HL-60 (cell line): Measurements from ENCODE around the gene HMOX1.

Source experiments
- DNase-seq, 2 experiments: peaks; one replicate each; pipeline ENCODE4 v3.0.0-alpha.2; 2010 to 2020; ENCODE audit warnings: low read depth in 1 of 2, low spot score in 1 of 2
- H3K27ac ChIP-seq: fragments of 250-450 bp; sonication (Bioruptor Pico); replicated peaks from 2 replicates; pipeline ENCODE4 v1.5.1; 2020; ENCODE audit warnings: mild to moderate bottlenecking, moderate library complexity
- H3K27me3 ChIP-seq: fragments of 250-450 bp; sonication (Bioruptor Pico); 2 replicates; pipeline ENCODE4 v1.5.1; 2021; ENCODE audit warnings: mild to moderate bottlenecking, moderate library complexity; ENCODE audit not compliant: insufficient read depth, poor library complexity, severe bottlenecking
- H3K4me3 ChIP-seq: replicated peaks from 2 replicates; pipeline ENCODE4 v1.5.1; 2011; ENCODE audit warnings: mild to moderate bottlenecking, control low read depth, low read length; ENCODE audit not compliant: insufficient read depth
- CTCF ChIP-seq: IDR thresholded peaks from one replicate; pipeline ENCODE4 v1.5.1; 2011; ENCODE audit warnings: low read length, control low read depth, inconsistent platforms; ENCODE audit not compliant: insufficient read depth
- GABPA ChIP-seq: IDR thresholded peaks from 2 replicates; pipeline ENCODE4 v1.6.1; 2012; ENCODE audit warnings: low read depth
- POLR2AphosphoS5 ChIP-seq: IDR thresholded peaks from 2 replicates; pipeline ENCODE4 v1.6.1; 2012; ENCODE audit warnings: low read depth
- REST ChIP-seq: IDR thresholded peaks from 2 replicates; pipeline ENCODE4 v1.6.1; 2012; ENCODE audit warnings: low read depth; ENCODE audit not compliant: insufficient replicate concordance
- SPI1 ChIP-seq: IDR thresholded peaks from 2 replicates; pipeline ENCODE4 v1.6.1; 2012; ENCODE audit warnings: low read depth, mild to moderate bottlenecking, borderline replicate concordance

The HMOX1 gene

GRCh38 chr22:35425546-35425945, 44.6 kb downstream of the HMOX1 start:
- no peak overlapping the region for H3K27ac ChIP-seq
- no peaks in the 10 kb centered on the region for H3K27me3 ChIP-seq
- H3K4me3 ChIP-seq: no peak overlapping the region
- TF ChIP-seq SPI1: no peak
- TF ChIP-seq CTCF: no peak
- no peak for TF ChIP-seq GABPA
- TF ChIP-seq REST: no peak
- no peak; the same call in 1 of the 2 replicates for TF ChIP-seq POLR2AphosphoS5
- DNase-seq: no peak

- no peak overlapping the region for H3K27ac ChIP-seq
- TF ChIP-seq POLR2AphosphoS5 (no peak), SPI1 (no peak), CTCF (no peak), REST (no peak), GABPA (no peak)
- no peak for DNase-seq
- no peak overlapping the region for H3K4me3 ChIP-seq
- H3K27me3 ChIP-seq: no peaks in the 10 kb centered on the region
These were observed 45.3 kb downstream of the HMOX1 start for GRCh38 chr22:35425971-35426800.

GRCh38 chr22:35426801-35427140, 45.9 kb downstream of the HMOX1 start:
- no peak for DNase-seq
- Histone ChIP-seq H3K27ac (no peak overlapping the region), H3K27me3 (no peaks in the 10 kb centered on the region), H3K4me3 (no peak overlapping the region)
- TF ChIP-seq SPI1: no peak
- no peak for TF ChIP-seq CTCF
- no peak for TF ChIP-seq REST
- no peak for TF ChIP-seq POLR2AphosphoS5
- no peak for TF ChIP-seq GABPA
